Central memory CD4-positive, alpha-beta T cell (primary cell): Measurements from ENCODE around the gene HOXC6.

ENCODE experiments used
- DNase-seq: peaks from one replicate; pipeline ENCODE4 v3.0.0; 2022

The HOXC6 gene

DNA sequence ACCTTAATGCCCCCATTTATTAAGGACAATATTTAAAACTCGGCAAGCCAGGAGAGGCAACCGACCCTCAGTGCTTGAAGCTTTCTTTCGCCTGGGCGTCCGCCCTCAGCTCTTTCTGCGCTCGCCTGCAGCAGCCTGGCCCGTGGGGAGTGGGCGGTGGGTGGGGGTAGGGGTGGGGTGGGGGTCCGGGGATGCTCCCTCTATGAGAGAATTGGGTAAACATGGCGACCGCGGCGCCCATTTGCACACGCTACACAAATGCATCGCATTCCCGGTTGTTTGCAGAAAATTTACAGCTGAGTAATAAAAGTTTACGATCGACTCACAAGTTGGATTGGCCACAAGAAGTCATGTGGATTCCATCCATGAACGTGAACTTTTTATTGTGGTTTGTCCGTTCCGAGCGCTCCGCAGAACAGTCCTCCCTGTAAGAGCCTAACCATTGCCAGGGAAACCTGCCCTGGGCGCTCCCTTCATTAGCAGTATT lies 11.7 kb upstream of the HOXC6 start:
- DNase-seq: no peak

DNA sequence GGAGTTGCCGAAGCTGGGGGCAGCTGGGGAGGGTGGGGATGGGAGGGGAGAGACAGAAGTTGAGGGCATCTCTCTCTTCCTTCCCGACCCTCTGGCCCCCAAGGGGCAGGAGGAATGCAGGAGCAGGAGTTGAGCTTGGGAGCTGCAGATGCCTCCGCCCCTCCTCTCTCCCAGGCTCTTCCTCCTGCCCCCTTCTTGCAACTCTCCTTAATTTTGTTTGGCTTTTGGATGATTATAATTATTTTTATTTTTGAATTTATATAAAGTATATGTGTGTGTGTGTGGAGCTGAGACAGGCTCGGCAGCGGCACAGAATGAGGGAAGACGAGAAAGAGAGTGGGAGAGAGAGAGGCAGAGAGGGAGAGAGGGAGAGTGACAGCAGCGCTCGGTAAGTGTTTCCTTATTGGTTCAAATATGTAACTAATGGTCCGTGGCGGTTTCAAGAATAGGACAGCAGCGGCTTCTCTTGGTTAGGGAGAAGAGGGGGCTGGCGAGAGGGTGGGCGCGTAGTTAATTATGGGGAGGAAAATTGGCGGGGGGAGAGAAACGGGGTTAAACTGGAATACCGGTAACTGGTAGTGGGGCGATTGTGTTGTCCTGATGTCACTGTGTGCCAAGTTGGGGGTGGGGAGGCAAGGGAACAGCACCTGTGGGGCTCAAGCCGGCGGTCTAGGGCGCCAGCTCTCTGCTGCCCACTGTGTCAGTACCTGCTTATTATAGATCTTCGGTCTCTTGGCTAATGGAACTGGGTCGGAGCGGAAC lies 11.0 kb upstream of the HOXC6 start:
- DNase-seq: no peak

DNA sequence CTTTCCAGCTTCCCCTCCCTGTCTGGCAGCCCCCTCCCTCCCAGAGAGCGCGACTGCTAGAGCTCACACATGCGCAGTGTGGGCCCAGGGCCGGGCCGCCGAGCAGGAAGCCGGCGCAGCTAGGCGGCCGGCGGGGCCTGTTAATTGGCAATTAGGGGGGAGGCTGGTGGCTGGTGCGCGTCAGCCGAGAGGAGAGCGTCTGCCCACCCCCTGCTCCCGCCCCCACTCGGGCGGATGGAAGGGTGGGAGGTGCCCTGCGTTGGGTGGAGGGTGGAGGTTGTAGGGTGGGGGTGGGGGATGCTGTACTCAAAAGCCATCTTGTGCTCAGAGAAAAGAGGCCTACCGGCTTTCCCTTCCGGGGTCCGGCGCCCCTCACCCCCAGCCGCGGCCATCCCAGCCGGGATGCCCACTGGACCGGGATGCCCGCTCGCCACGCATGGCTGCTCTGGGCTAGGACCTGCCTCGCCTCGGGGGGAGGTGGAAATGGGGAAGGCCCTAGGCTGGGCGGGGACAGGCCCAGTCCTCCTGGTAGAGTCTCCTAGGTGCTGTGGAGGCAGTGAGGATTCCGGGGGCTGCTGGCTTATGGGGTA lies 10.3 kb upstream of the HOXC6 start:
- DNase-seq: peak; percentile 66

DNA sequence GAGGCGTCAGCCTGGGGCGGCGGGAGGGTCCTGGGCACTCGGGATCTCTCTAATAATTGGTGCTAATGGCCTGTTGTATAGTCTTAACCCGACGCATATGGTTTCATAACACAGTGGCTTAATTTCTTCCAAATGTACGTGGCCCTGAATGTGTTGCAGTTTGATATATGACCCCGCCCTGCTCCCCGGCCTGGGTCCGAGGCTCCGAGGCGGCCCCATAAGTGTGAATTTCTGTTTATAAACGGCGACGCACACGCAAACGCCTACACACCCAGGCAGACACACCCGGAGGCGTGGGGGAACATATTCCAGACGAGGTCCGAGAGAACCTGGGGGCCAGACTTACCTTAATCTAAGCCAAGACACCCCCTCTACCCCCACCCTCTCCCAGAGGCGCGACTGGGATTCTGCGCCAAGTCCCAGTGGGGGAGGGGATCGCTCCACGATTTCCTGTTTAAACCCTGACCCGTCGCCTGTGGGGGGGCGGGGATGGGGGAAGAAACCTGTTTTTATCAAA lies 9.7 kb upstream of the HOXC6 start:
- DNase-seq: no peak

DNA sequence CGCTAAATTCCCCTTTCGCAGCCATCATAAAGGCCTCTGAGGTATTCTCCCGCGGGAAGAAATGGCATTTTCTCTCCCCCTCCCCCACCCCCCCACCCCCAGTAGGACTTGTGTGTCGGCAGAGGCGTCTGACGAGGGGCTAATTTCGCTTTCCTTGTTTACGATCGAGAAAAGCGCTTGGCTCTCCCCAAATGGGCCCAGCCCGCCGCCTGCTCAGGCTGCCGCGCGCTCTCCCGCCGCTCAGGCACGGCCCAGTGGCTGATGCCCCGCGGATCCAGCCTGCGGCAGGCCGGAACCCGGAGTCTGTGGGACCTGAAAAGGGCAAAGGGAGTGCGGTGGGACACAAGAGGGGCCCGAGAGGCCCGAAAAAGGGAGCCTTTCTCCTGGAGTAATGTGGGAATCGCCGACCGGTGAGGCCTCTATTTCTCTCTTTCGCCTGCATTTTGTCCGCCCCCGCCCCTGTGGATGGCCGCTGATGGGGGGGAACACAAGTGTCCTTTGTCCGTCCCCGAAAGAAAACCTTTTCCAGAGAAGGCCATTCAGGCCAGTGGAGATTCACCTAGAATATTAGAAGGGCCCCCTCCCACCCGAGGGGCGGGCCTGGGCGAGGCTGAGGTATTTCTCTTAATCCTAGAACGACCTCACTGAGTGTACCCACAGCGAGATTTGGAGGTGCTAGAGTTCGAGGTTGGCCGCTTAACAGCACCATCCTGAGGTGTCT lies 9.0 kb upstream of the HOXC6 start:
- DNase-seq: no peak

DNA sequence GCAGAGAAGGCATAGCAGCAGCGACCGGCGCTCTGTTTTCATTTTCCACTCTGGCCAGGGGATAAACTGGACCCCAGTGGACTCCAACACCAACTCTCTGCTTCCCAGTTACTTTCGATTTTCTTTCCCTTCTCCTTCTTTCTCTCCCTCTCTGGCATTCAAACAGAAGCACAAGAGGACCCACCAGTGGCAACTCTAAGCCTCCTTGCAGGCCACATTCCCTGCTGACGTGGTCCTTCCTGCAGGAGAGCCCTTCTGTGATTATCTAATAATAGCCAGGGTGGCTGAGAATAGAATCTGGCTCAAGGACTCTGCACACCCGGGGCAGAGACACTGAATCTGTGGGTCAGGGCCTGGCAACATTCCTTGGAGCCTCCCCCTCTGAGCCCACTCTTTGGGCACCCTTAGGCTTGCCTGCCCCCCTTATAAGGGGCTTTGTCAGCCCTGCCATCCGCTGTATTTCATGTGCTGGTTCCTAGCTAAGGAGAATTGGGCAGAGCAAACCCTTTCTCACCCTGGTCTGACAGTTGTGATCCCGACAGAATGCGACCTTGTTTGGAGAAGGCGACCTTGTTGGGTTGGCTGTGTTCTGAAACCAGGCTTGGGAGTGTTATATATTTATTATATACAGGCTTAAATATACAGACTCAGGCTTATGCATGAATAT lies 8.2 kb upstream of the HOXC6 start:
- no peak for DNase-seq

DNA sequence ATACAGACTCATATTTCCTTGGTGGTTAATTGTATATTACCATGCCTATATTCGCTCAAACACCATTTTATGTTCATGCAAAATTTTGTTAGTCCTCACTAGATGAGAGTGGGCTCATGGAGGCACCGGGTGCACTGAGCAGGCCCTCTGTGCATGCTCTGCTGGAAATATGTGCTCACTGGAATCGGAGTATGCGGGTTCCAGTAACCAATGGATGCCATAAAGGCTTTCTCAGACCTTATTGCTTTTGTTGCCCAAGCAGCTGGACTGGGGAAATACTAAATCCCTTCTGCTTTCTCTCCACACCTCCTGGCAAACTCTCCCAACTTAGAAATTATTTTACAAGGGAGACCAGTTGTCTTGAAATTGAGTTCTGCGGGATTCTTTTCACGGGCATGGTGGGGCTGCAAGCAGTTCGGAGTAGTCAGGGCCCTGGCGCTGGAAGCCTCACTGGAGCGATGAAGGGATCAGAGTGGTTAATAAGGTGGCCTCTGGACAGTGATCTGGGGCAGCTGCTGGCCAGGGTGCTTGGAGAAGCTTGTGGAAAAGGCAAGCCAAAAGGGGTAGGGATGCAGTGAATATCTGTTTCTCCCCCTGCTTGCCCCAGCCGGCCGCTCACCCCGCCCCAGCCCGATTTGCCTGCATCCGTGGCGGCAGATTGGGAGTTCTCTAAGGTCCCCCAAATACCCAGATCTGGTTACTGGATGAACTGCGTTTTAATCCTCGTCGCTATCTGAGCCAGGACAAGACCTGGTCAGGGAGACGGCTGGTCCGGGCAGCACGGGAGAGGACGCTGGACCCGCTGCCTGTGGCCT lies 7.4 kb upstream of the HOXC6 start:
- no peak for DNase-seq

DNA sequence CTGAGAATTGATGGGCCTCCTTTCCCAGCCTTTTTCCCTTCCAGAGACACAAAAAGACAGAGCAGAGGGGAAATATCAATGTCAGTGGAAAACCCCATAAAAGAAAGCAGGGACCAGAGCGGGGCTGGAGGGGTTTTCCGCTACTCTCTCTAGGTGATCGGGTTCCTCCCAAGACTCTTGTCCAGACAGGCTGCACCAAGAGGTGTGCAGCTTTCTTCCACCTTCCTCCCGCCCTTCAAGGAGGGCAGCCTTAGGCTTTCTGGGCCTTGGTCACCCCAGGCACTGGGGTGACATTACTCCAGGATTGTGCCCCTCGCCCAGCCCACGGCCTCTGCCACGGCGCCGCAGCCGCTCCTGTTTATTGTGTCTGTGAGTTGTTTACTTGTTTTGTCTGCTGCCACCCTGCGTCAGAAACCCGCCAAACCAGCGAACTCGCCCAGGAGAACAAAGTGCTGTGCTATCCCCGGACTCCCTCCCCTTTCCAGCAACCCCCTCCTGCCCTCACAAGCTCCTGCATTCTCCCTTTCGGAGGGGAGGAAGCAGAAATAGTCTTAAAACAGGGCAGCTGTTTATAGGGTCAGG lies 6.7 kb upstream of the HOXC6 start:
- no peak for DNase-seq

DNA sequence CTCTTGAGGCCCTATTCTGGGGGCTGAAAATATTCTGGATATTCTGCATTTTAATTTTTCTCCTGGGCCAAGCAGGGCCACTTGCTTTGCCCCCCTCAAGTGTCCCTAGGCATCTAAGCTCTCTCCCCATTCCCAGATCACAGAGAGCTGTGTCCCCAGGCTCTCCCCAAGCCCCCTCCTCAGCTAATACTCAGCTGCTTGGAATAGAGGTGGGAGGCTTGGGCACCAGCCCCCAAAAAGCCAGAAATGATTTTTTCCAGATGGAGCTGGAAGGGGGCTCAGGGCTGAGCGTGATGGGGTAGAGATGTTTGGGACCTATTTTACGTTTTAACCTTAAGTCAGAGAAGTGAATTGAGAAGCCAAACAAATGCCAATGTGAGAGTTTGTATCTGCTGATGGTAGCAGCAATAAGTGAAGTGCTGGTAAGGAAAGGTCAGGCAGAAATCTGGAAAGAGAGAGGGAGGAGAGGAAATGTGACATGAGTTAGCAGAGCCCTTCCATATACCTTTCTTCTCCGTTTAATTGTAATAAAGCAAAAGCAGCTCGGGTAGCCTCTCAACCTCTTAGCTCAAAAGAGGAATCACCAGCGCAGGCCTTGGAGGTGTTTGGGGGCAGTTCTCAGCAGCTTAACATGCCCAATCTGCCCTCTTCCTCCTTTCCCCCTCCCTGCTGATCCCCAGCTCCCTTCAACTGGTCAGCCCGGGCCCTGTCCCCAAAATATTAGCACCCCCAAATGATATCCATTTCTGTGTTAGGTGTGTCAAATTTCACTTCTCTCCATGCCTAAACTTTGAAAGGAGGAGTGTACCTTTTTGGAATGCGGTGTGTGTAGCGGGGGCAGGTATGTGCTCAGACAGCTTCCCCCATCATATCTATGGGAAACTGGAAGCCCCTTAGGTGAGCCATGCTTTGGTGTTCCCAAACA lies 5.0 kb upstream of the HOXC6 start:
- no peak for DNase-seq

DNA sequence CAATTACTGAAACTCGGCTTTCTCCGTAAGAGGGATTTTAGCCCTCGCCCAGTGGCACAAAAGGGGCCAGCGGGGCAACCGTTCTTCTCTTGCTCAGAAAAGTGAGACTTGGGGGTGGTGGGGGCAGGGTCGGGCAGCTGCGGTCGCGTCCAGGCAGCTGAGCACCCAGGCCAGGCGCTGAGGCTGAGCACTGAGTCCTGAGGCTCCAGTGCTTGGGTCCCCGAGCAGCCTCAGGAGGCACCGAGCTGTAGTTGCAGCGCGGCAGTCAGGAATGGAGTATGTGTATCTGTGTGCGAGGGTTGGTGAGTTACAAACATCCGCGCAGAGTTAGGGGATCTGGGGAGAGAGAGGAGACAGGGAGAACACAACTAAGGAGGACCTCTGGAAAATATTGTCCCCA lies 4.1 kb upstream of the HOXC6 start:
- no peak for DNase-seq

DNA sequence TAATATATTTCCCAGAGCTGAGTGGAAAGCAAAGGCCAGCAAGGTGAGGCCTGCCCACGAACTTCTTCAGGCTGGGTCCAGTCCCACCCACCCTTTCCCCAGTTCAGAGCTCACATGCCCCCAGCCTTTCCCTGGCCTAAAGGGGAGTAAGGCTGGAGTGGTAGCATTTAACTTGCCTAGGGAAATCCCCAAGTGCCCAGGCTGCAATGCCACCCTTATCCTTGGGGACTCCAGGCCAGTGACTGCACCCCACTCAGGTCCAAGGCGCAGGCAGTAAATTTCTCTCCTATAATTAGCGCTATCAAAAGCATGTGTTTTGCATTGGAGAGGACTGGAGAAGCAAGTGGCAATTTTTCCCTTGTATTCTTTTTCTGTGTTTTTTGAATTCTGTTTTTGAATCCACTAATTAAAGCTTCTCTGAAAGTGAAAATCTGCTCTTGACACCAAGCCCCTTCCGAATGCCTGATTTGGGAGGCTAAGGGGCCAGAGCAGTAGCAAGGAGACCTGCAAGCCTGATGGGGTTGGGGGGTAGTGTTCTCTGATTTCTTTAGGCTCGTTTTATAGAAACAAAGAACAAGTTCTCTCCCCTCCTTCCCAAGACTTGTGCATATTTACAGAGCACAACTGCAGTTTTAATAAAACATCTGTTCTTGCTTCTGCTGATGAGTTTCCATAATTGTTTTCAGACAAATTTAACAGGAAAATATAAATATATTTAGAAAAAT lies 3.5 kb upstream of the HOXC6 start:
- no peak for DNase-seq

DNA sequence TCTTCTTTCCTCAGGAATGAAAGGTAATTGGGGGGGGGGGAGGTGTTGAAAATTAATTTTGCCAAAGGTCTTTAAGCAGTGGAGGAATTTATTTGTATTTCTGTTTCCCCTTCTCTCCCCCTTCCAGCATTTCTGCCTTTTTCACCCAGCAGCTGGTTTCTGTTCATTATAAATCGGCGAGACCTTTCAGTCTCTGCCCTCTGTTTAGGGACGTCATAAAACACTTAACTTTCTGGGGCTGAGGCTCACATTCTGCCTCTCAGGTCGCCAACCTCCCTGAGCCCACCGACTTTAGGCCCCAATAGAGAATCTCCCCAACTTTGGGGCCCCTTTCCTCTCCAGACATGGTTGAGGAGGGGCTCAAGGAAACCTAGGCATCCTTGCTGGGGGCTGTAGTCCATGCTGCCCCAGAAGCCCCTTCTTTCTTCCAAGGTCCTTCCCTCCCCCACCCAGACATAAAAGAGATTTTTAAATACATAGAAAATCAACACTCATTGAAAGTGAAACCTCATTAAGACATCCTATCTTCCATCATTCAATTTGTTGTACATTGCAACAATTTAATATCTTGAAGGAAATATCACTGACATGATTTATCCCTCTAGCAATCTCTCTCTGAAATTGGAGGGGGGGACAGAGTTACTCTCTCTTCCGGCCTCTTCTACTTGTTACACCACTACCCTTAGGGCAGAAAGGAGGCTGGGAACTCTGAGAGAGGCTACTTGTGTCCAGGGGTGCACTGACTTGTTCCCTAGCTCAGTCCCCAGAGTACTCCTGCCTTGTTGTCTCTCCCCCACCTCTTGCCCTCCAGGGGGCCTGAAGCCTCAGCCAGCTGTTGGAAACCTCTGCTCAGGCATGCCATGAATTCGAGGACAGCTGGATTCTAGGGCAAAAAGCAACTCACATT lies 2.5 kb upstream of the HOXC6 start:
- DNase-seq: no peak

DNA sequence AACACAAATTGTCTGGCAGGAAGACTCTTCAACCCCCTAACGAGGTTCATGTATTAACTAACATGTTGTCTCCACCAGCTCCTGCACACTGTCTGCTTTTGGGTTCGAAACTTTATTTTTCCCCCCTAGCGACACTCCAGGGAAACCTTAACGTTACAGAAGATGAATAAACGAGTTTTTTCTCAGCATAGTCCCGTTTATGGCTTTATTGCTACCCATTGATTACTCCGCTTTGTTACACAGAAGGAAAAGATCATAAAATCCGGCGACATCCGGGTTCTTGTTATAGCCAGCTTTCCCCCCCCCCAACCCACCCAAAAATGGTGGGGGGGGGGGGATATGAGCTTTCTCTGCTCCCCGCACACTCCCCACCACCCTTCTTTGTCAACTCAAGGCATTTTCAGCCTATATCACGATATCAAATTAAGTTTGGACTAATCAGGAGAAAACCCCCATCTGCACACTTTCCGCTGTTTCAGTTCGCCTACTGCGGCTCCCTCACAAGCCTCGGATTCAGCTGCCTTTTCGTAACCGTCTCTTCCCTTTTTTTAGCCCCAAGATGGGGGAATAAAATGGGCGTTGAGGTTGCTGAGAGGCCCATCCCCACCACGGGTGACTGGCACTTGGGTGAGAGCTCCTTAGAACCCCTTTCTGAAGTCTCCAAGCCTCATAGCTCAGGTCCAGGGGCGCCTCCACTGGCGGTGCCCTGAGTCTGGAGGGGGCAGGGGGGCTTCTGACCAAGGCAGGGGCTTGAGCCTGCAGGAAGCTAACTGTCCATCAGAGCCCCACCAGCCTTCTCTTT lies 1.4 kb upstream of the HOXC6 start:
- no peak for DNase-seq

DNA sequence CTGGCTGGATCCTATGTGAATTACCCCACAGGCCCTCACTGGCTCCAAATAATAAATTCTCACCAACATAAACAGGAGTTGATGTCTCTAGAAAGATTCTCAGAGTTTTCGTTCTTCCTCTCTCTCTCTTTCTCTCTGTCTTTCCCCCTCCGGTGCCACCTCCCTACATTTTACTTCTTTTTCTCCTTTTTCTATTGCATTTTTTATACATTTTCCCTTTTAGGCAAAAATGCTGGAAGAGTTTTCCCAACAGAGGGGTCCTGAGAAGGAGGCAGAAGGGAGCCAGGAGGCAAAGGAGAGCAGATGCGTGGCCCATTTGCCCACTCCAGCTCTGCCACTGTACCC lies 826 bp upstream of the HOXC6 start:
- DNase-seq: no peak

DNA sequence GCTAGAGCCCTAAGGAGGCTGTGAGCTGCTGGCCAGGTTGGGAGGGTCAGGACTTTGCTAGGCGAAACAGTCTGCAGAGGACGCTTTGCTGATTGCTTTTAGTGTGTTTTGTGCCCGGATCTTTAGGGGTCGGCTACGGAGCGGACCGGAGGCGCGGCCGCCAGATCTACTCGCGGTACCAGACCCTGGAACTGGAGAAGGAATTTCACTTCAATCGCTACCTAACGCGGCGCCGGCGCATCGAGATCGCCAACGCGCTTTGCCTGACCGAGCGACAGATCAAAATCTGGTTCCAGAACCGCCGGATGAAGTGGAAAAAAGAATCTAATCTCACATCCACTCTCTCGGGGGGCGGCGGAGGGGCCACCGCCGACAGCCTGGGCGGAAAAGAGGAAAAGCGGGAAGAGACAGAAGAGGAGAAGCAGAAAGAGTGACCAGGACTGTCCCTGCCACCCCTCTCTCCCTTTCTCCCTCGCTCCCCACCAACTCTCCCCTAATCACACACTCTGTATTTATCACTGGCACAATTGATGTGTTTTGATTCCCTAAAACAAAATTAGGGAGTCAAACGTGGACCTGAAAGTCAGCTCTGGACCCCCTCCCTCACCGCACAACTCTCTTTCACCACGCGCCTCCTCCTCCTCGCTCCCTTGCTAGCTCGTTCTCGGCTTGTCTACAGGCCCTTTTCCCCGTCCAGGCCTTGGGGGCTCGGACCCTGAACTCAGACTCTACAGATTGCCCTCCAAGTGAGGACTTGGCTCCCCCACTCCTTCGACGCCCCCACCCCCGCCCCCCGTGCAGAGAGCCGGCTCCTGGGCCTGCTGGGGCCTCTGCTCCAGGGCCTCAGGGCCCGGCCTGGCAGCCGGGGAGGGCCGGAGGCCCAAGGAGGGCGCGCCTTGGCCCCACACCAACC lies 1.5 kb downstream of the HOXC6 start:
- DNase-seq: no peak

DNA sequence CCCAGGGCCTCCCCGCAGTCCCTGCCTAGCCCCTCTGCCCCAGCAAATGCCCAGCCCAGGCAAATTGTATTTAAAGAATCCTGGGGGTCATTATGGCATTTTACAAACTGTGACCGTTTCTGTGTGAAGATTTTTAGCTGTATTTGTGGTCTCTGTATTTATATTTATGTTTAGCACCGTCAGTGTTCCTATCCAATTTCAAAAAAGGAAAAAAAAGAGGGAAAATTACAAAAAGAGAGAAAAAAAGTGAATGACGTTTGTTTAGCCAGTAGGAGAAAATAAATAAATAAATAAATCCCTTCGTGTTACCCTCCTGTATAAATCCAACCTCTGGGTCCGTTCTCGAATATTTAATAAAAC lies 2.2 kb downstream of the HOXC6 start:
- DNase-seq: no peak

DNA sequence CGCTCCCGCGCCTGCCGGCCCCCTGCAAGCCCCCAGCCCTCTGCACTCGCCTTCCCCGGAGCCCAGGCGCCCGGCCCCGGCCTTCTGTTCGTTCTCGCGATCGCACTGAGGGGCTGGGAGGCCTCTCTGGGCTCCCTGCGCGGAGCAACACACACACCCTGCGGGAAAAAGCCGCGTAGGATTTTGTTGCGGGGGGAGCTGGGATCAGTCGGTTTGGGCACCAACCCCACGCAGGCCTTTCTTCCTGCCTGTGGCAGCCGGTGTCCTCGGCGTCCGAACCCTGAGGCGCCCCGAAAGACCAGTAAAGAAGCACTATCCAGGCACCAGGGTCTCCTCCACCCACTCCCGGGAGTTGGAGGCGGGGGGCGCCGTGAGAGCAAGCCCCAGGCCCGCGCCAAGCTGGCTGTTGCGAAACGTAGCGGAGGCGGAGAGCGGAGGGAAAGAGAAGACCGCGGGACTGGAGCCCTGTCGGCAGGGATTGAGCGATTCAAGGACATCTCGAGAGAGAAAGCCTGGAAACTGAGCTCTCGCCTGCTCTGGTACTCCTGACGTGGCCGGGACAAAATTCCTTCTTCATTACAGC lies 2.7 kb downstream of the HOXC6 start:
- no peak for DNase-seq
